ENCODE results near the gene SH3RF3. TPM values are rescaled to one million over a fixed set of nuclear protein-coding genes. Genes with fewer than 3 reads are reported as not detected.

Gene SH3RF3
- total and polyA plus RNA-seq, 2 of the 13 experiments (the other 11 are each of a cell fraction or from before 2014, with no cell fraction given): 0.04 TPM; not detected in 1

- TF ChIP-seq STAT6 (CRISPR knock-in tag; IDR thresholded peaks at IDR 0.05; ENCODE audit: borderline replicate concordance): no peak
- TF ChIP-seq MLX (CRISPR knock-in tag; IDR thresholded peaks at IDR 0.05): peak; percentile 44; the same call in 1 of the 2 replicates
- TF ChIP-seq LRRFIP1 (CRISPR knock-in tag; conservative IDR thresholded peaks at IDR 0.05): no peak
- TF ChIP-seq DPF2 (CRISPR knock-in tag; IDR thresholded peaks at IDR 0.05; ENCODE audit: borderline replicate concordance, low read depth): 0 out of 2 replicates have a peak, but pooled peaks have one; percentile 18
- 0 out of 2 replicates have a peak, but pooled peaks have one; percentile 22 for TF ChIP-seq KLF15 (CRISPR knock-in tag; IDR thresholded peaks at IDR 0.05; ENCODE audit: borderline replicate concordance)
- TF ChIP-seq ZNF296 (CRISPR knock-in tag; conservative IDR thresholded peaks at IDR 0.05): 0 out of 2 replicates have a peak, but pooled peaks have one; percentile 37
- no peak for TF ChIP-seq HMG20B (CRISPR knock-in tag; conservative IDR thresholded peaks at IDR 0.05)
- no peak for TF ChIP-seq RXRA (CRISPR knock-in tag; IDR thresholded peaks at IDR 0.05)
- TF ChIP-seq SAP130 (CRISPR knock-in tag; IDR thresholded peaks at IDR 0.05; ENCODE audit: low read depth): peak; percentile 54; the same call in 1 of the 2 replicates
- TF ChIP-seq THRA (CRISPR knock-in tag; IDR thresholded peaks at IDR 0.05; ENCODE audit: borderline replicate concordance): no peak
- TF ChIP-seq EZH2 (conservative IDR thresholded peaks at IDR 0.05; ENCODE audit: low read depth, low read length): no peak
- no peak for TF ChIP-seq ATF7 (IDR thresholded peaks at IDR 0.05)
- no peak for TF ChIP-seq ATF7 (CRISPR knock-in tag; IDR thresholded peaks at IDR 0.05)
- peak; percentile 75; the same call in 1 of the 2 replicates for TF ChIP-seq ETV5 (CRISPR knock-in tag; IDR thresholded peaks at IDR 0.05; ENCODE audit: borderline replicate concordance)
- peak; percentile 76 for TF ChIP-seq ZSCAN21 (CRISPR knock-in tag; IDR thresholded peaks at IDR 0.05; ENCODE audit: borderline replicate concordance)
- no peak for TF ChIP-seq ZZZ3 (CRISPR knock-in tag; IDR thresholded peaks at IDR 0.05; ENCODE audit: borderline replicate concordance)
- TF ChIP-seq SSRP1 (CRISPR knock-in tag; IDR thresholded peaks at IDR 0.05): 0 out of 2 replicates have a peak, but pooled peaks have one; percentile 60
- TF ChIP-seq THYN1 (CRISPR knock-in tag; IDR thresholded peaks at IDR 0.05; ENCODE audit: borderline replicate concordance, low read depth): no peak
- no peak for TF ChIP-seq ZSCAN25 (CRISPR knock-in tag; IDR thresholded peaks at IDR 0.05)
- no peak for TF ChIP-seq TIGD3 (CRISPR knock-in tag; IDR thresholded peaks at IDR 0.05; ENCODE audit: borderline replicate concordance)
- no peak for TF ChIP-seq ZSCAN31 (CRISPR knock-in tag; IDR thresholded peaks at IDR 0.05; ENCODE audit: low read depth)
Measured at GRCh38 chr2:109517118-109517889, 388.3 kb downstream of the SH3RF3 start (continued).
